Testis (tissue), 3 donors: Measurements from ENCODE around the gene KLHL22. TPM values are rescaled to one million over a fixed set of nuclear protein-coding genes. Genes with fewer than 3 reads are reported as not detected.

Experiments
- DNase-seq: peaks from one replicate; pipeline ENCODE4 v3.0.0-alpha.2; 2019
- H3K27ac ChIP-seq, 2 donors: fragments of 200-600 bp; sonication (generic); one replicate each; pipeline ENCODE4 v1.5.1; 2019
- H3K27me3 ChIP-seq: fragments of 200-600 bp; sonication (generic); one replicate; pipeline ENCODE4 v1.5.1; 2019
- H3K36me3 ChIP-seq: fragments of 200-600 bp; sonication (generic); one replicate; pipeline ENCODE4 v1.5.1; 2017; ENCODE audit warnings: low read depth; ENCODE audit errors: missing control alignments
- H3K4me1 ChIP-seq: fragments of 200-600 bp; sonication (generic); one replicate; pipeline ENCODE4 v1.5.1; 2019
- H3K4me3 ChIP-seq, 2 donors: fragments of 200-600 bp; sonication (generic); one replicate each; pipeline ENCODE4 v1.5.1; 2017 to 2019
- H3K9me3 ChIP-seq: fragments of 200-600 bp; sonication (generic); one replicate; pipeline ENCODE4 v1.5.1; 2017
- POLR2A ChIP-seq: fragments of 450-650 bp; IDR thresholded peaks from one replicate; pipeline ENCODE4 v1.6.1; 2017; ENCODE audit warnings: antibody characterized with exemption, mild to moderate bottlenecking, moderate library complexity
- WGBS, 2 donors: methylation state at CpG; one replicate each; pipeline ENCODE4 v1.1.5; 2018; 5-methylcytosine and 5-hydroxymethylcytosine counted together
- intact Hi-C: fragments of 100-400 bp; cut with DNase I; formaldehyde crosslinking; loops from one replicate; pipeline ENCODE4 v1.15.1; 2023; ENCODE audit warnings: low total_unique reads
- polyA plus RNA-seq: library from polyadenylated mRNA; stranded (reverse); fragments of 350-450 nt; fragmentation: Illumina TruSeq; extraction: RNeasy Lipid Tissue Mini Kit (QIAGEN cat#74804); gene quantifications from one replicate; pipeline ENCODE4 v1.2.3, GENCODE V29; 2014; ENCODE audit warnings: low read depth, low replicate concordance; ENCODE audit not compliant: insufficient read depth
- total RNA-seq, 2 donors: library from RNA; depleted of rRNA; stranded (reverse); fragments of >200 nt; gene quantifications; one replicate each; pipeline ENCODE4 v1.2.3, GENCODE V29; 2016
- TF ChIP-seq, protein P1 (sequence below), 3 experiments: fragments of 450-650 bp in 2 of 3; fragments of 200-600 bp in 1 of 3; sonication (generic) in 1 of 3; IDR thresholded peaks; one replicate each; pipeline ENCODE4 v1.5.1; 2016 to 2019; ENCODE audit warnings: antibody characterized with exemption in 3 of 3, mild to moderate bottlenecking in 2 of 3, moderate library complexity in 1 of 3

KLHL22 gene
- total and polyA plus RNA-seq, 3 donors from 2014 or later = 18.1 to 41.7 (median 39.8) TPM

DNA sequence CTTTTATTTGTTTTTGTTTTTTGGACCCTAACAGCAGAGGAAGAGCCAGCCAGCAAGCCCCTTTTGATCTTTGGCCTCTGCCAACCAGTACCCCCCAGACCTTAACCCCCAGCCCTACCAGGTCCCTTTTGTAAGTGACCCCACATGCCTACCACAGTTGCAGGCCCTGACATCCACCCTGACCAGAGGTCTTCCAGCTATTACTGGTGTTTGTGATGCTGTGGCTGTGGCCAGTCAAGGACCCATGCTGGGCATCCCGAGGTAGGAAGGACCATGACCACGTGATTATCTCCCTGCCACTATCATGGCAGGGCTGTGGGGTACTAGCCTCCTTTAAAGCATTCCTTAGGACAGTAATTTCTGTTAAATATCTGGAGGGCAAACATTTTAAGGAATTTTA is 20.8 kb upstream of the KLHL22 start:
- Histone ChIP-seq H3K27ac (no peak overlapping the region), H3K27me3 (no peaks in the 10 kb centered on the region), H3K4me3 (no peak overlapping the region), H3K36me3 (no peaks in the 10 kb centered on the region), H3K9me3 (no peaks in the 10 kb centered on the region), H3K4me1 (peaks cover 2% of the 10 kb centered on the region)
- no peak for TF ChIP-seq POLR2A
- TF ChIP-seq, protein P1, sequence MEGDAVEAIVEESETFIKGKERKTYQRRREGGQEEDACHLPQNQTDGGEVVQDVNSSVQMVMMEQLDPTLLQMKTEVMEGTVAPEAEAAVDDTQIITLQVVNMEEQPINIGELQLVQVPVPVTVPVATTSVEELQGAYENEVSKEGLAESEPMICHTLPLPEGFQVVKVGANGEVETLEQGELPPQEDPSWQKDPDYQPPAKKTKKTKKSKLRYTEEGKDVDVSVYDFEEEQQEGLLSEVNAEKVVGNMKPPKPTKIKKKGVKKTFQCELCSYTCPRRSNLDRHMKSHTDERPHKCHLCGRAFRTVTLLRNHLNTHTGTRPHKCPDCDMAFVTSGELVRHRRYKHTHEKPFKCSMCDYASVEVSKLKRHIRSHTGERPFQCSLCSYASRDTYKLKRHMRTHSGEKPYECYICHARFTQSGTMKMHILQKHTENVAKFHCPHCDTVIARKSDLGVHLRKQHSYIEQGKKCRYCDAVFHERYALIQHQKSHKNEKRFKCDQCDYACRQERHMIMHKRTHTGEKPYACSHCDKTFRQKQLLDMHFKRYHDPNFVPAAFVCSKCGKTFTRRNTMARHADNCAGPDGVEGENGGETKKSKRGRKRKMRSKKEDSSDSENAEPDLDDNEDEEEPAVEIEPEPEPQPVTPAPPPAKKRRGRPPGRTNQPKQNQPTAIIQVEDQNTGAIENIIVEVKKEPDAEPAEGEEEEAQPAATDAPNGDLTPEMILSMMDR (IDR thresholded peaks at IDR 0.05) = no peak
- intact Hi-C loops = no loop called here
- DNase-seq = no peak
- 68 to 90% methylated on average over 2 of the region's 2 CpGs for WGBS, 2 donors

DNA sequence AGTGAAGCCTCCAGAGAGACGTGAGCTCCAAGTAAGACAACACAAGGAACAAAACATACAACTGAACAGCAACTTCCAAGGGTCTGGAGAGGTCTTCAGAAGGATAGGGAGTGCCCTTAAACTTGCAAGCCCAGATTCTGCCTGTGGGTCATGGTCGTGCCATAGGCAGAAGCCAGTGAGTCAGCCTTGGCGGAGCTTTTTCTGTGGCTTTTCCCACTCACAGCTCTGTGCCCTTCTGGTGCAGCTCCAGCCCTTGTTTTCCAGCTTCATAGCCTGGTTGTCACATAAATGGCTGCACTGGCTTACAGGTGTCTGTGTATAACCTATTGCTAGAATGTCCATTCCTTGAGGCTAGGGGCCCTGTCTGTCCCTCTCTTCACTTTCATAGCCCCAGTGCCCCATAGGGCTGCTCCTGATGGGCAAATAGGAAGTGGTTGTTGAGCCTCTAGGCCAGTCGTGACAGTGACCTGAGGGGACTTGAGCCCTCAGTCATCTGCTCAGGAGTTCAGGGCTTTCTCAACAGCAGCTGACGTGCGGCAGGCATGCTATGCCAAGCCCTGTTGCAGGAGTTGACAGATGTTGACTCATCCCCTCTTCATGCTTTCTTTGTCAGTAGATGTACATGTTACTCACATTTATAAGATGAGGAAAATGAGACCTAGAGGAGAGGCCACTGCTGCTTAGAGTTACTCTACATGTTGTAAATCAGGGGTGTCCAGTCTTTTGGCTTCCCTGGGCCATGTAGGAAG is 19.2 kb upstream of the KLHL22 start:
- Histone ChIP-seq H3K27ac (no peak overlapping the region), H3K4me1 (peaks cover 16% of the 10 kb centered on the region)

DNA sequence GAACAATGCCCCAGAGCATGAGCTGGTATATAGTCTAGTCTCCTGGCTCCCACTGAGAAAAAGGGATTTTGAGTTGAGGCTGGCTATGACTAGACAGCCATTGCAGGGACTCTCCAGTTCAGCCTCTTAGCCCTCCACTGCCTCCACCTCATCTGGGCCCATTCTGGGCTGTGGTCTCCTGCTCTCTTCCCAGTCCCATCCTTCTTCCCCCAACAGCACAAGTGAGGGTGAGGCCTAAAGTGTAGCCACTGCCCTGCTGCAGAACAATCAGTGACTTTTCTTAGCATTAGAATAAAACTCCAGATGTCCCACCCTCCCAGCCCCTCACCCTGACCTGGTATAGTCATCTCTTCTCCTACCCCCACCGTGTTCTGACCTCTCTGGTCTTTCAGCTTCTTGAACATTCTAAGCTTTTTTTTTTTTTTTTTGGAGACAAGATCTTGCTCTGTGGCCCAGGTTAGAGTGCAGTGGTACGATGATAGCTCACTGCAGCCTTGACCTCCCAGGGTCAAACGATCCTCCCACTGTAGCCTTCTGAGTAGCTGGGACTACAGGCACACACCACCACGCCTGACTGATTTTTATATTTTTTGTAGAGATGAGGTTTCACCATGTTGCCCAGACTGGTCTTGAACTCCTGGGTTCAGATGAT is 16.1 kb upstream of the KLHL22 start:
- intact Hi-C loops = no loop called here
- no peak for DNase-seq
- Histone ChIP-seq H3K27ac (no peak overlapping the region), H3K9me3 (no peaks in the 10 kb centered on the region), H3K27me3 (no peaks in the 10 kb centered on the region), H3K4me1 (peaks cover 24% of the 10 kb centered on the region), H3K36me3 (no peaks in the 10 kb centered on the region), H3K4me3 (no peak overlapping the region)
- 53 to 63% methylated on average over 4 of the region's 4 CpGs for WGBS, 2 donors
- TF ChIP-seq, protein P1 (IDR thresholded peaks at IDR 0.05) = no peak
- no peak for TF ChIP-seq POLR2A

More for the DNA sequence above, 19.2 kb upstream of the KLHL22 start:
- TF ChIP-seq, protein P1 (IDR thresholded peaks at IDR 0.05) = no peak
- TF ChIP-seq POLR2A = no peak
- intact Hi-C loops = no loop called here
- WGBS, 2 donors = 78 to 80% methylated on average over 5 to 6 of the region's 6 CpGs
- H3K4me3 ChIP-seq = no peak overlapping the region
- H3K27me3 ChIP-seq = no peaks in the 10 kb centered on the region
- H3K9me3 ChIP-seq = no peaks in the 10 kb centered on the region
- H3K36me3 ChIP-seq = no peaks in the 10 kb centered on the region
- DNase-seq = no peak

DNA sequence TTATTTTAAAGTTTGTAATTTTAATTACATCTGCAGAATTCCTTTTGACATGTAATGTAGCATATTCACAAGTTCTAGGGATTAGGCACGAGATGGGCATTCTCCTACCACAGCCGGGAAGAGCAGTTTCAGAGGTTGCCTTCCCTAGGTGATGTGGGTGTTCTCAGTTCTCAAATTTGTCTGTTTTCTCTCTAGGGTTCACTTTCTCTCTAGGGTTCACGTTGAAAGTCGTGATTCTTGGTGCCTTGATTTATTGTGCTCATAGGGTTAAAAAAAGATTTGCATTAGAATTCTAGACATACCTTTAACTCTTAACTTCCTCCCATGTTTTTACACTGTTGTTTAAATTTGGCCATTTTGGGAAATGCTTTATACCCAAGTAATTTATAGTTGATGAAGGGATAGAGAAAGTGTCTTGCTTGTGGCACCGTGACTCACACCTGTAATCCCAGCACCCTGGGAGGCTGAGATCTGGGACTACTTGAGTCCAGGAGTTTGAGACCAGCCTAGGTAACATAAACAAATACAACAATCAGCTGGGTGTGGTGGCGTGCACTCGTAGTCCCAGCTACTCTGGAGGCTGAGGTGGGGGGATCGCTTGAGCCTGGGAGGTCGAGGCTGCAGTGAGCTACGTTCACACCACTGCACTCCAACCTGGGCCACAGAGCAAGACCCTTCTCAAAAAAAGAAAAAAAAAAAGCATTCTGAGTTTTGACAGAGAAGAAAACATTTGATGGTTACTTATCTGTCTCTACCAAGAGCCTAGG is 15.4 kb upstream of the KLHL22 start:
- intact Hi-C loops = no loop called here
- TF ChIP-seq, protein P1 (IDR thresholded peaks at IDR 0.05) = no peak
- TF ChIP-seq POLR2A = no peak
- no peak overlapping the region for H3K27ac ChIP-seq
- no peaks in the 10 kb centered on the region for H3K27me3 ChIP-seq
- DNase-seq = no peak
- no peak overlapping the region for H3K4me3 ChIP-seq
- 77 to 84% methylated on average over 10 of the region's 10 CpGs for WGBS, 2 donors
- peaks cover 24% of the 10 kb centered on the region for H3K4me1 ChIP-seq
- no peaks in the 10 kb centered on the region for H3K36me3 ChIP-seq
- H3K9me3 ChIP-seq = no peaks in the 10 kb centered on the region
